ENCODE measurements around the gene JADE2. TPM values are rescaled to one million over a fixed set of nuclear protein-coding genes. Genes with fewer than 3 reads are reported as not detected.
A peak's percentile ranks its signal among the peaks of the same experiment; 100 is the strongest.
"Not testable (repeated sequence)": the region's sequence is repeated elsewhere in the genome, so short reads cannot be mapped to it uniquely, and the experiment has no call there.

JADE2 gene
- polyA plus RNA-seq, 1 experiment: 15.5 TPM

GRCh38 chr5:134547999-134548658 is 22.7 kb downstream of the JADE2 start:
- CTCF ChIA-PET: interaction anchor here (1.1 to 3.5 kb wide), 4 partner anchors 15 to 30 kb away, joined by 4 to 21 read pairs (median 7); no protein-coding TSS in a partner anchor
- no peak for DNase-seq (ENCODE audit: low read depth)
- Histone ChIP-seq H3K4me3 (ENCODE audit: low read depth, low read length) (no peak overlapping the region), H3K36me3 (ENCODE audit: control insufficient read depth, insufficient read depth, low read length) (peaks cover 8% of the 10 kb centered on the region), H3K27me3 (ENCODE audit: control insufficient read depth, insufficient read depth, low read length) (no peaks in the 10 kb centered on the region)
- POLR2A ChIA-PET: no interaction called here
- TF ChIP-seq CTCF (IDR thresholded peaks at IDR 0.05; ENCODE audit: insufficient read depth, low read depth, low read length): no peak

- H3K4me3 ChIP-seq (ENCODE audit: low read depth, low read length): no peak overlapping the region
- DNase-seq (ENCODE audit: low read depth): no peak
- H3K36me3 ChIP-seq (ENCODE audit: control insufficient read depth, insufficient read depth, low read length): peaks cover 2% of the 10 kb centered on the region
- TF ChIP-seq CTCF (IDR thresholded peaks at IDR 0.05; ENCODE audit: insufficient read depth, low read depth, low read length): no peak
- H3K27me3 ChIP-seq (ENCODE audit: control insufficient read depth, insufficient read depth, low read length): no peaks in the 10 kb centered on the region
- POLR2A ChIA-PET: no interaction called here
- CTCF ChIA-PET: no interaction called here
Measured at GRCh38 chr5:134549714-134550113, 24.2 kb downstream of the JADE2 start.

- Histone ChIP-seq H3K27me3 (ENCODE audit: control insufficient read depth, insufficient read depth, low read length) (no peaks in the 10 kb centered on the region), H3K36me3 (ENCODE audit: control insufficient read depth, insufficient read depth, low read length) (peaks cover 2% of the 10 kb centered on the region), H3K4me3 (ENCODE audit: low read depth, low read length) (no peak overlapping the region)
- DNase-seq (ENCODE audit: low read depth): no peak
- ChIA-PET CTCF (interaction anchor here (0.8 to 2.0 kb wide), 4 partner anchors 10 to 98 kb away, joined by 3 to 9 read pairs (median 4); no protein-coding TSS in a partner anchor), POLR2A (no interaction called here)
- TF ChIP-seq CTCF (IDR thresholded peaks at IDR 0.05; ENCODE audit: insufficient read depth, low read depth, low read length): no peak
Measured at GRCh38 chr5:134550271-134551214, 25.1 kb downstream of the JADE2 start.

GRCh38 chr5:134551901-134552300 is 26.4 kb downstream of the JADE2 start:
- ChIA-PET CTCF (interaction anchor here (1.2 to 2.0 kb wide), 2 partner anchors 9 to 24 kb away, joined by 4 to 9 read pairs; no protein-coding TSS in a partner anchor), POLR2A (no interaction called here)
- no peak for DNase-seq (ENCODE audit: low read depth)
- H3K36me3 ChIP-seq (ENCODE audit: control insufficient read depth, insufficient read depth, low read length): peaks cover 4% of the 10 kb centered on the region
- no peak for TF ChIP-seq CTCF (IDR thresholded peaks at IDR 0.05; ENCODE audit: insufficient read depth, low read depth, low read length)
- H3K27me3 ChIP-seq (ENCODE audit: control insufficient read depth, insufficient read depth, low read length): no peaks in the 10 kb centered on the region
- H3K4me3 ChIP-seq (ENCODE audit: low read depth, low read length): no peak overlapping the region

- Histone ChIP-seq H3K27me3 (ENCODE audit: control insufficient read depth, insufficient read depth, low read length) (no peaks in the 10 kb centered on the region), H3K4me3 (ENCODE audit: low read depth, low read length) (no peak overlapping the region), H3K36me3 (ENCODE audit: control insufficient read depth, insufficient read depth, low read length) (peaks cover 4% of the 10 kb centered on the region)
- DNase-seq (ENCODE audit: low read depth): peak; percentile 87
- ChIA-PET POLR2A (no interaction called here), CTCF (interaction anchor here (0.6 to 2.0 kb wide), 2 partner anchors 25 to 1631 kb away, joined by 3 to 9 read pairs; no protein-coding TSS in a partner anchor)
- no peak for TF ChIP-seq CTCF (IDR thresholded peaks at IDR 0.05; ENCODE audit: insufficient read depth, low read depth, low read length)
Measured at GRCh38 chr5:134552301-134552700, 26.8 kb downstream of the JADE2 start.

- H3K4me3 ChIP-seq (ENCODE audit: low read depth, low read length); POLR2A ChIA-PET; DNase-seq (ENCODE audit: low read depth); H3K36me3 ChIP-seq (ENCODE audit: control insufficient read depth, insufficient read depth, low read length); H3K27me3 ChIP-seq (ENCODE audit: control insufficient read depth, insufficient read depth, low read length): not testable (repeated sequence)
- CTCF ChIA-PET: interaction anchor here (0.6 kb wide), 1 partner anchor 1631 kb away, joined by 3 read pairs; no protein-coding TSS in a partner anchor
Measured at GRCh38 chr5:134552716-134553115, 27.2 kb downstream of the JADE2 start.

All from BJ (cell line).